HepG2 (cell line): ENCODE data around the gene SS18L1. TPM values are rescaled to one million over a fixed set of nuclear protein-coding genes. Genes with fewer than 3 reads are reported as not detected.

Experiments used
- ATF6 ChIP-seq: sonication (generic); formaldehyde crosslinking; conservative IDR thresholded peaks from 2 replicates; pipeline ENCODE4 v1.4.0; 2020; ENCODE audit warnings: missing genetic modification reagents
- CBX2 ChIP-seq, 2 experiments: fragments of 200-600 bp in 1 of 2; sonication (generic); formaldehyde crosslinking in 1 of 2; IDR thresholded peaks; 2 replicates each; pipeline versions ENCODE4 v1.7.0 to v1.8.1; 2018 to 2022; ENCODE audit warnings: low read depth in 2 of 2, low read length in 1 of 2, mild to moderate bottlenecking in 1 of 2, missing genetic modification reagents in 1 of 2
- DPF2 ChIP-seq: sonication (generic); formaldehyde crosslinking; IDR thresholded peaks from 2 replicates; pipeline ENCODE4 v1.4.0; 2020; ENCODE audit warnings: mild to moderate bottlenecking, low read depth, missing genetic modification reagents, borderline replicate concordance
- FOXJ3 ChIP-seq: sonication (generic); formaldehyde crosslinking; IDR thresholded peaks from 2 replicates; pipeline ENCODE4 v1.4.0; 2020; ENCODE audit warnings: missing genetic modification reagents, mild to moderate bottlenecking, borderline replicate concordance
- HNRNPK ChIP-seq: fragments of 200-400 bp; formaldehyde crosslinking; IDR thresholded peaks from 2 replicates; pipeline ENCODE4 v1.6.1; 2018; ENCODE audit warnings: low read length, low read depth, moderate library complexity, mild to moderate bottlenecking; ENCODE audit not compliant: poor library complexity, severe bottlenecking
- KLF12 ChIP-seq: sonication (generic); formaldehyde crosslinking; IDR thresholded peaks from 2 replicates; pipeline ENCODE4 v1.4.0; 2020; ENCODE audit warnings: missing genetic modification reagents, borderline replicate concordance
- LCORL ChIP-seq, 2 experiments: fragments of 450-650 bp in 1 of 2; sonication (generic) in 1 of 2; formaldehyde crosslinking in 1 of 2; IDR thresholded peaks; 2 replicates each; pipeline versions ENCODE4 v1.5.0 to v1.6.1; 2017 to 2020; ENCODE audit warnings: antibody characterized with exemption in 1 of 2, missing genetic modification reagents in 1 of 2
- NFYC ChIP-seq: IDR thresholded peaks from 2 replicates; pipeline ENCODE4 v1.6.1; 2016; ENCODE audit warnings: missing genetic modification reagents, missing compliant biosample characterization
- NR2F2 ChIP-seq: IDR thresholded peaks from 2 replicates; pipeline ENCODE4 v1.6.1; 2012; ENCODE audit warnings: low read depth, inconsistent platforms, borderline replicate concordance
- PTBP1 ChIP-seq: fragments of 200-400 bp; formaldehyde crosslinking; IDR thresholded peaks from 2 replicates; pipeline ENCODE4 v1.6.1; 2018; ENCODE audit warnings: low read length, low read depth; ENCODE audit not compliant: poor library complexity, severe bottlenecking
- SP140L ChIP-seq: sonication (generic); formaldehyde crosslinking; IDR thresholded peaks from 2 replicates; pipeline ENCODE4 v1.4.0; 2020; ENCODE audit warnings: missing genetic modification reagents, borderline replicate concordance
- TFDP2 ChIP-seq: sonication (generic); formaldehyde crosslinking; IDR thresholded peaks from 2 replicates; pipeline ENCODE4 v1.4.0; 2020; ENCODE audit warnings: missing genetic modification reagents
- TMF1 ChIP-seq: sonication (generic); formaldehyde crosslinking; IDR thresholded peaks from 2 replicates; pipeline ENCODE4 v1.8.1; 2022; ENCODE audit warnings: low read depth, missing genetic modification reagents
- ZBTB20 ChIP-seq: sonication (generic); formaldehyde crosslinking; IDR thresholded peaks from 2 replicates; pipeline ENCODE4 v1.8.1; 2023; ENCODE audit warnings: missing genetic modification reagents, low read depth, mild to moderate bottlenecking, borderline replicate concordance
- ZNF496 ChIP-seq: sonication (generic); formaldehyde crosslinking; IDR thresholded peaks from 2 replicates; pipeline ENCODE4 v1.8.1; 2023; ENCODE audit warnings: mild to moderate bottlenecking, moderate library complexity, missing genetic modification reagents; ENCODE audit not compliant: insufficient replicate concordance
- ZNF660 ChIP-seq: sonication (generic); formaldehyde crosslinking; IDR thresholded peaks from 2 replicates; pipeline ENCODE4 v1.5.1; 2020; ENCODE audit warnings: mild to moderate bottlenecking, low read depth, missing genetic modification reagents, borderline replicate concordance
- ZNF713 ChIP-seq: sonication (generic); formaldehyde crosslinking; IDR thresholded peaks from 2 replicates; pipeline ENCODE4 v1.4.0; 2020; ENCODE audit warnings: mild to moderate bottlenecking, missing genetic modification reagents
- ZSCAN29 ChIP-seq: sonication (generic); formaldehyde crosslinking; conservative IDR thresholded peaks from 2 replicates; pipeline ENCODE4 v1.4.0; 2020; ENCODE audit warnings: mild to moderate bottlenecking, missing genetic modification reagents
- polyA plus RNA-seq, 8 experiments: library from polyadenylated mRNA; depleted of rRNA in 3 of 8; stranded (reverse) in 7 of 8; unstranded in 1 of 8; fragments of >200 nt; fragmentation: Illumina TruSeq in 4 of 8; extraction: Trizol in 4 of 8; gene quantifications; 2 replicates each; pipeline versions ENCODE4 v1.2.1 to v1.2.3, GENCODE V29; 2011 to 2016; ENCODE audit warnings: low read depth in 4 of 8, missing spikeins in 1 of 8, mixed read lengths in 1 of 8; ENCODE audit not compliant: insufficient read depth in 1 of 8
- total RNA-seq, 5 experiments: library from RNA; depleted of rRNA; stranded (reverse); fragments of >200 nt; fragmentation: Illumina TruSeq; extraction: Trizol; gene quantifications; 2 replicates each; pipeline ENCODE4 v1.2.3, GENCODE V29; 2016; ENCODE audit warnings: low read depth in 1 of 5
- TF ChIP-seq, protein P1 (sequence below): sonication (generic); formaldehyde crosslinking; IDR thresholded peaks from 2 replicates; pipeline ENCODE4 v1.4.0; 2020; ENCODE audit warnings: mild to moderate bottlenecking, low read depth, missing genetic modification reagents

The SS18L1 gene
- total and polyA plus RNA-seq, 2 of the 13 experiments (the other 11 are each of a cell fraction or from before 2014, with no cell fraction given) = 17.8 to 27.6 TPM

GRCh38 chr20:62119591-62120364 is 23.8 kb upstream of the SS18L1 start (continued):
- TF ChIP-seq PTBP1 (peak; percentile 72), ZBTB20 (CRISPR knock-in tag) (no peak), FOXJ3 (CRISPR knock-in tag) (no peak), ATF6 (CRISPR knock-in tag) (no peak), LCORL (IDR thresholded peaks at IDR 0.05) (no peak), LCORL (CRISPR knock-in tag; IDR thresholded peaks at IDR 0.05) (peak; percentile 72; the same call in 1 of the 2 replicates), DPF2 (CRISPR knock-in tag) (peak; percentile 31; the same call in 1 of the 2 replicates), HNRNPK (no peak), ZNF496 (no peak), NR2F2 (no peak; the same call in 1 of the 2 replicates), TMF1 (CRISPR knock-in tag) (no peak), NFYC (CRISPR knock-in tag) (no peak; the same call in 1 of the 2 replicates), CBX2 (IDR thresholded peaks at IDR 0.05; ENCODE audit: low read depth, low read length) (no peak), CBX2 (CRISPR knock-in tag; IDR thresholded peaks at IDR 0.05; ENCODE audit: low read depth) (no peak), KLF12 (CRISPR knock-in tag) (no peak), TFDP2 (no peak), ZSCAN29 (CRISPR knock-in tag) (no peak), SP140L (no peak), ZNF713 (CRISPR knock-in tag) (no peak), ZNF660 (CRISPR knock-in tag) (no peak)
- TF ChIP-seq, protein P1, sequence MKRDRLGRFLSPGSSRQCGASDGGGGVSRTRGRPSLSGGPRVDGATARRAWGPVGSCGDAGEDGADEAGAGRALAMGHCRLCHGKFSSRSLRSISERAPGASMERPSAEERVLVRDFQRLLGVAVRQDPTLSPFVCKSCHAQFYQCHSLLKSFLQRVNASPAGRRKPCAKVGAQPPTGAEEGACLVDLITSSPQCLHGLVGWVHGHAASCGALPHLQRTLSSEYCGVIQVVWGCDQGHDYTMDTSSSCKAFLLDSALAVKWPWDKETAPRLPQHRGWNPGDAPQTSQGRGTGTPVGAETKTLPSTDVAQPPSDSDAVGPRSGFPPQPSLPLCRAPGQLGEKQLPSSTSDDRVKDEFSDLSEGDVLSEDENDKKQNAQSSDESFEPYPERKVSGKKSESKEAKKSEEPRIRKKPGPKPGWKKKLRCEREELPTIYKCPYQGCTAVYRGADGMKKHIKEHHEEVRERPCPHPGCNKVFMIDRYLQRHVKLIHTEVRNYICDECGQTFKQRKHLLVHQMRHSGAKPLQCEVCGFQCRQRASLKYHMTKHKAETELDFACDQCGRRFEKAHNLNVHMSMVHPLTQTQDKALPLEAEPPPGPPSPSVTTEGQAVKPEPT = no peak
